ENCODE results near the gene ABCD3. TPM values are rescaled to one million over a fixed set of nuclear protein-coding genes. Genes with fewer than 3 reads are reported as not detected.

The ABCD3 gene
- total and polyA plus RNA-seq, 2 of the 13 experiments (the other 11 are each of a cell fraction or from before 2014, with no cell fraction given): 27.5 to 166 TPM

- TF ChIP-seq BCLAF1 (IDR thresholded peaks at IDR 0.05) (no peak), MTERF4 (CRISPR knock-in tag; IDR thresholded peaks at IDR 0.05) (0 out of 2 replicates have a peak, but pooled peaks have one; percentile 7), HIC2 (CRISPR knock-in tag; IDR thresholded peaks at IDR 0.05; ENCODE audit: low read depth) (no peak), ZFP82 (CRISPR knock-in tag; IDR thresholded peaks at IDR 0.05; ENCODE audit: borderline replicate concordance) (no peak), RERE (CRISPR knock-in tag; IDR thresholded peaks at IDR 0.05; ENCODE audit: low read depth) (no peak), ZKSCAN5 (CRISPR knock-in tag; IDR thresholded peaks at IDR 0.05) (no peak), CENPBD1 (CRISPR knock-in tag; IDR thresholded peaks at IDR 0.05; ENCODE audit: borderline replicate concordance, low read depth) (no peak), TBL1XR1 (IDR thresholded peaks at IDR 0.05; ENCODE audit: borderline replicate concordance, low read length, partially characterized antibody) (no peak), ZFY (CRISPR knock-in tag; IDR thresholded peaks at IDR 0.05) (no peak), BRCA1 (CRISPR knock-in tag; IDR thresholded peaks at IDR 0.05) (0 out of 2 replicates have a peak, but pooled peaks have one; percentile 46), THAP7 (CRISPR knock-in tag; IDR thresholded peaks at IDR 0.05) (no peak), IRF1 (CRISPR knock-in tag; IDR thresholded peaks at IDR 0.05; ENCODE audit: low read depth) (no peak), KLF11 (CRISPR knock-in tag; IDR thresholded peaks at IDR 0.05) (no peak), ZNF101 (CRISPR knock-in tag; IDR thresholded peaks at IDR 0.05; ENCODE audit: borderline replicate concordance, low read depth) (no peak)
Measured at GRCh38 chr1:94540440-94541245, 122.5 kb downstream of the ABCD3 start (continued).

Data from HepG2 (cell line).